Measurements from ENCODE around the gene DHX9.

- TF ChIP-seq CTCF (IDR thresholded peaks at IDR 0.05) (no peak), POLR2A (IDR thresholded peaks at IDR 0.05) (no peak)
Measured at GRCh38 chr1:182806015-182806678, 33.0 kb upstream of the DHX9 start.

All from adrenal gland (tissue), 5 donors.